ENCODE data around the gene PKNOX2. TPM values are rescaled to one million over a fixed set of nuclear protein-coding genes. Genes with fewer than 3 reads are reported as not detected.

The PKNOX2 gene
- total RNA-seq, 3 donors from 2014 or later (not counting 1 experiment from before 2014, with no cell fraction given) = not detected

DNA sequence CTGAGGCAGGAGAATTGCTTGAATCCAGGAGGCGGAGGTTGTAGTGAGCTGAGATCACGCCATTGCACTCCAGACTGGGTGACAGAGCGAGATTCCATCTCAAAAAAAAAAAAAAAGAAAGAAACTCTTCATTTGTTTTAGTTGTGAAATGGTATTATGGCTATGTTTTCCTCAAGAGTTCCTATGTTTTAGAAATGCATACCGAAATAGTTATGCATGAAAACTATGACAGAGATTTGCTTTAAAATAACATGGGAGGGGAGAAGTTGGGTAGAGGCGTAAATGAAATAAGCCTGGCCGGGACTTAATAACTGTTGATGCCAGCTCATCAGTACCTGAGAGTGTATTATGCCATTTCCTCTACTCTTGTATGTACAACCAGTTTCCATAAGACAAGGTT is 283.2 kb downstream of the PKNOX2 start:
- Histone ChIP-seq H3K4me3 (ENCODE audit: low read length) (no peak overlapping the region), H3K36me3 (ENCODE audit: control insufficient read depth, insufficient read depth, low read length) (peaks cover 5% of the 10 kb centered on the region), H3K27ac (ENCODE audit: low read length) (no peak overlapping the region), H3K4me1 (ENCODE audit: control insufficient read depth, insufficient read depth, low read length) (no peaks in the 10 kb centered on the region), H3K9me3 (ENCODE audit: control insufficient read depth, insufficient read depth, low read length) (no peaks in the 10 kb centered on the region), H3K27me3 (ENCODE audit: control insufficient read depth, insufficient read depth, low read length) (no peaks in the 10 kb centered on the region)
- no peak overlapping the region for H3K4me3 Mint-ChIP-seq
- H3K4me1 Mint-ChIP-seq = peaks cover 4 to 5% of the 10 kb centered on the region in 2 donors
- ATAC-seq = no peak
- TF ChIP-seq, protein P1, sequence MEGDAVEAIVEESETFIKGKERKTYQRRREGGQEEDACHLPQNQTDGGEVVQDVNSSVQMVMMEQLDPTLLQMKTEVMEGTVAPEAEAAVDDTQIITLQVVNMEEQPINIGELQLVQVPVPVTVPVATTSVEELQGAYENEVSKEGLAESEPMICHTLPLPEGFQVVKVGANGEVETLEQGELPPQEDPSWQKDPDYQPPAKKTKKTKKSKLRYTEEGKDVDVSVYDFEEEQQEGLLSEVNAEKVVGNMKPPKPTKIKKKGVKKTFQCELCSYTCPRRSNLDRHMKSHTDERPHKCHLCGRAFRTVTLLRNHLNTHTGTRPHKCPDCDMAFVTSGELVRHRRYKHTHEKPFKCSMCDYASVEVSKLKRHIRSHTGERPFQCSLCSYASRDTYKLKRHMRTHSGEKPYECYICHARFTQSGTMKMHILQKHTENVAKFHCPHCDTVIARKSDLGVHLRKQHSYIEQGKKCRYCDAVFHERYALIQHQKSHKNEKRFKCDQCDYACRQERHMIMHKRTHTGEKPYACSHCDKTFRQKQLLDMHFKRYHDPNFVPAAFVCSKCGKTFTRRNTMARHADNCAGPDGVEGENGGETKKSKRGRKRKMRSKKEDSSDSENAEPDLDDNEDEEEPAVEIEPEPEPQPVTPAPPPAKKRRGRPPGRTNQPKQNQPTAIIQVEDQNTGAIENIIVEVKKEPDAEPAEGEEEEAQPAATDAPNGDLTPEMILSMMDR (IDR thresholded peaks at IDR 0.05) = no peak
- no peaks in the 10 kb centered on the region for H3K9me3 Mint-ChIP-seq
- no peak for DNase-seq
- intact Hi-C loops (cut with micrococcal nuclease) = no loop called here
- H3K27ac Mint-ChIP-seq = no peak overlapping the region
- H3K27me3 Mint-ChIP-seq (ENCODE audit: low read depth in 2 of 2) = no peaks in the 10 kb centered on the region
- peaks cover 9% of the 10 kb centered on the region for H3K36me3 Mint-ChIP-seq
- 83% methylated on average over 6 of the region's 6 CpGs for WGBS (ENCODE audit: insufficient coverage)

DNA sequence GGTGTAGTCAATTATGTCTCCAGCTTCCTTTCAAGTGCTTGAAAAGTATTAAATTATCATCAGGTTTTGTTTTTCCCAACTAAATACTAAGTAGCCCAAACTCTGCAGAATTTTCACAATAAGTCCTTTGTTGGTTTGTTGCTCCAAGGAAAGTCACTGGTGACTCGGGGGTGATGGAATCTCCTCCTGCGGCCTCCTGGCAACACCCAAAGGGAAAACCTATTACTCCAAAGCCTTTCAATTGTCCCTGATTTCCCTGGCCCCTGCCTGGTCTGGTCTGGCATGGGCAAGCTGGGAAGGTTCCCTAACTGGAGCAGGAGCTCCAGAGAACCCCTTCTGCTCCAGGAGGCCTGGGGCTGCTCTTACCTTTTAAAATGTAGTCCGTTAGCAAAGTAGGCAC is 283.6 kb downstream of the PKNOX2 start:
- no peak overlapping the region for H3K27ac Mint-ChIP-seq
- no peaks in the 10 kb centered on the region for H3K27me3 ChIP-seq (ENCODE audit: control insufficient read depth, insufficient read depth, low read length)
- no peaks in the 10 kb centered on the region for H3K9me3 Mint-ChIP-seq
- H3K27me3 Mint-ChIP-seq (ENCODE audit: low read depth in 2 of 2) = no peaks in the 10 kb centered on the region
- H3K4me3 ChIP-seq (ENCODE audit: low read length) = no peak overlapping the region
- peaks cover 5% of the 10 kb centered on the region for H3K36me3 ChIP-seq (ENCODE audit: control insufficient read depth, insufficient read depth, low read length)
- H3K4me3 Mint-ChIP-seq = no peak overlapping the region
- H3K36me3 Mint-ChIP-seq = peaks cover 9% of the 10 kb centered on the region
- TF ChIP-seq, protein P1 (IDR thresholded peaks at IDR 0.05) = no peak
- intact Hi-C loops (cut with micrococcal nuclease) = no loop called here
- no peak overlapping the region for H3K27ac ChIP-seq (ENCODE audit: low read length)
- no peaks in the 10 kb centered on the region for H3K9me3 ChIP-seq (ENCODE audit: control insufficient read depth, insufficient read depth, low read length)
- ATAC-seq = no peak
- no peak for DNase-seq
- WGBS (ENCODE audit: insufficient coverage) = 96% methylated on average over 2 of the region's 3 CpGs
- peaks cover 4 to 5% of the 10 kb centered on the region in 2 donors for H3K4me1 Mint-ChIP-seq
- no peaks in the 10 kb centered on the region for H3K4me1 ChIP-seq (ENCODE audit: control insufficient read depth, insufficient read depth, low read length)

DNA sequence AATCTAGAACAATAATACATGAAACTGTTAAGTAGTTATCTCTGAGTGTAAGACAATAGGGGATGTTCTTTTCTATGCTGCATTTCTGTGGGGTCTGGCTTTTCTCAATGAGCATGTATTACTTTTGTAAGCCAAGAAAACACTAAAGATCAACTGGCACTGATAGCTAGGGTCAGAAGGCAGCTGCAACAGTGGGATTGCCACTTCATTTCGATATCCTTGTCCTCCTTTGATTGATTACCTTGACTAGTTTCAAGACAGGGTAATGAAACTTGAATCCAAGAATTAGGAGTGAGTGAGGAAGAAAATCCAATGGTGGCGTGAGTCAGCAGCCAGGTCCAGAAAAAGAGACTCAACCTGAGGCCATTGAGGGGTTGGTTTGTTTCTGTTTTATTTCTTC is 285.0 kb downstream of the PKNOX2 start:
- TF ChIP-seq, protein P1 (IDR thresholded peaks at IDR 0.05) = no peak
- Histone ChIP-seq H3K4me1 (ENCODE audit: control insufficient read depth, insufficient read depth, low read length) (no peaks in the 10 kb centered on the region), H3K27me3 (ENCODE audit: control insufficient read depth, insufficient read depth, low read length) (no peaks in the 10 kb centered on the region), H3K27ac (ENCODE audit: low read length) (no peak overlapping the region), H3K4me3 (ENCODE audit: low read length) (no peak overlapping the region), H3K9me3 (ENCODE audit: control insufficient read depth, insufficient read depth, low read length) (no peaks in the 10 kb centered on the region), H3K36me3 (ENCODE audit: control insufficient read depth, insufficient read depth, low read length) (peaks cover 5% of the 10 kb centered on the region)
- 97% methylated on average over 2 of the region's 2 CpGs for WGBS (ENCODE audit: insufficient coverage)
- Mint-ChIP-seq H3K36me3 (peaks cover 9% of the 10 kb centered on the region), H3K4me1 (peaks cover 4 to 5% of the 10 kb centered on the region in 2 donors), H3K4me3 (no peak overlapping the region), H3K9me3 (no peaks in the 10 kb centered on the region), H3K27ac (no peak overlapping the region), H3K27me3 (ENCODE audit: low read depth in 2 of 2) (no peaks in the 10 kb centered on the region)
- intact Hi-C loops (cut with micrococcal nuclease) = no loop called here
- DNase-seq (no peak), ATAC-seq (no peak)

DNA sequence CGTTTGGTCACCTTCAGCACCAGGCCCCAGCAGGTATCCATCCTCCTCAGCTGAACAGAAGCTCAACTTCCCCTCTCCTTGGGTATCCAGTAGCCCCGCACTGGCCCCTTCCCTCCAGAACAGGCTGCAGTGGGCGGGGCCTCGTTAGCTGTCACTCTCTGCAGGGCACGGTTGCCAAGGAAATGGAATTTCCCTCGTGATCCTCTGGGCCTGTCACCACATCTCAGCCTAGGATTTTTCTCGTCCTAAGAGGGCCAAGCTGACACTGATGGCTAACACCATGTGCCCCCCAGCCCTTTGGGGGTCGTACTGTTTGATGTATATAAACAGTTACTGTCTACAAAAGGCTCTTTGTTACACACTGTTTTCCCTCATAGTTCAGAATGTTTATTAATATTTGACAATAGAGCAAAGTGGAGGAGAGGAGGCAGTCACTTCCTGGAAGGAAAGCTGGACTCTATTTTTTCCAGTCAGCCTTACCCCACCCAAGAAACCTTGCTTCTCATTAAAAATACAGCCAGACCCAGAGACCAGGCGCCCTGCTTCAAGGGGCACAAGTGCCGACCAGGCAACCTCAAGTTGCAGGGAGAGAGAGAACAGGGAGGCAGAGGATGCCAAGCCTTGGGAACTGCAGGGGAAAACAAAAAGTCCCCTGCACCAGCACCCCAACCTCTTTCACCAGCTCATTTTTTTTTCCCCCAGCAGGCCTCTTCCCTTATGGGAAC is 287.0 kb downstream of the PKNOX2 start:
- TF ChIP-seq, protein P1 (IDR thresholded peaks at IDR 0.05) = no peak
- DNase-seq = peak in 1 of 2 donors; percentile 29
- Mint-ChIP-seq H3K27ac (no peak overlapping the region), H3K4me1 (peaks cover 4 to 5% of the 10 kb centered on the region in 2 donors), H3K36me3 (peaks cover 7% of the 10 kb centered on the region), H3K27me3 (ENCODE audit: low read depth in 2 of 2) (no peaks in the 10 kb centered on the region), H3K9me3 (no peaks in the 10 kb centered on the region), H3K4me3 (no peak overlapping the region)
- Histone ChIP-seq H3K4me1 (ENCODE audit: control insufficient read depth, insufficient read depth, low read length) (no peaks in the 10 kb centered on the region), H3K36me3 (ENCODE audit: control insufficient read depth, insufficient read depth, low read length) (no peaks in the 10 kb centered on the region), H3K27ac (ENCODE audit: low read length) (no peak overlapping the region), H3K27me3 (ENCODE audit: control insufficient read depth, insufficient read depth, low read length) (no peaks in the 10 kb centered on the region), H3K4me3 (ENCODE audit: low read length) (no peak overlapping the region), H3K9me3 (ENCODE audit: control insufficient read depth, insufficient read depth, low read length) (no peaks in the 10 kb centered on the region)
- WGBS (ENCODE audit: insufficient coverage) = 38% methylated on average over 9 of the region's 10 CpGs
- no peak for ATAC-seq
- intact Hi-C loops (cut with micrococcal nuclease) = no loop called here

Measured in natural killer cell (primary cell).